Common myeloid progenitor, CD34-positive (primary cell): ENCODE measurements around the gene HTR3B.

Experiments used
- CTCF ChIA-PET: fragments of 350-600 bp; sonication (Branson Sonifier 250); formaldehyde crosslinking; loops from one replicate; lab custom pipeline; 2021; ENCODE audit warnings: antibody characterized with exemption; lab: Charles Lee
- POLR2A ChIA-PET: fragments of 350-600 bp; sonication (Branson Sonifier 250); formaldehyde crosslinking; loops from one replicate; lab custom pipeline; 2021; ENCODE audit warnings: antibody characterized with exemption; lab: Charles Lee
- DNase-seq, 3 donors: peaks; one replicate each; pipeline versions ENCODE4 v3.0.0 to v3.0.0-alpha.2; 2013
- H3K27ac ChIP-seq, 2 experiments: 1 replicate in 1 of 2; 2 replicates in 1 of 2; pipeline ENCODE4 v1.7.0; 2013; ENCODE audit warnings: inconsistent platforms in 2 of 2, low read length in 2 of 2, mild to moderate bottlenecking in 2 of 2, low read depth in 1 of 2, moderate library complexity in 1 of 2; ENCODE audit not compliant: severe bottlenecking in 2 of 2, insufficient read depth in 1 of 2, poor library complexity in 1 of 2
- H3K27me3 ChIP-seq, 5 experiments: replicated peaks in 2 of 5; 1 replicate in 3 of 5; 2 replicates in 2 of 5; pipeline versions ENCODE4 v1.6.1 to v1.7.0; 2013; ENCODE audit warnings: low read length in 4 of 5, mild to moderate bottlenecking in 2 of 5, moderate library complexity in 2 of 5, inconsistent platforms in 1 of 5; ENCODE audit not compliant: insufficient read depth in 5 of 5, control insufficient read depth in 4 of 5
- H3K36me3 ChIP-seq, 4 experiments: 1 replicate in 2 of 4; 2 replicates in 2 of 4; pipeline versions ENCODE4 v1.6.1 to v1.7.0; 2013; ENCODE audit warnings: low read length in 3 of 4, control low read depth in 1 of 4, mild to moderate bottlenecking in 1 of 4; ENCODE audit not compliant: control insufficient read depth in 4 of 4, insufficient read depth in 4 of 4
- H3K4me1 ChIP-seq, 4 experiments: 1 replicate in 3 of 4; 2 replicates in 1 of 4; pipeline versions ENCODE4 v1.6.1 to v1.7.1; 2013; ENCODE audit warnings: low read length in 3 of 4, mild to moderate bottlenecking in 3 of 4, control low read depth in 1 of 4, inconsistent platforms in 1 of 4, moderate library complexity in 1 of 4; ENCODE audit not compliant: control insufficient read depth in 4 of 4, insufficient read depth in 4 of 4; ENCODE audit errors: control extremely low read depth in 1 of 4
- H3K4me3 ChIP-seq, 7 experiments: 1 replicate in 4 of 7; 2 replicates in 3 of 7; pipeline versions ENCODE4 v1.5.1 to v1.7.0; 2013; ENCODE audit warnings: mild to moderate bottlenecking in 7 of 7, low read length in 6 of 7, moderate library complexity in 6 of 7, inconsistent platforms in 2 of 7, low read depth in 2 of 7, control low read depth in 1 of 7; ENCODE audit not compliant: insufficient read depth in 4 of 7, control insufficient read depth in 1 of 7; ENCODE audit errors: extremely low read depth in 1 of 7
- H3K9me3 ChIP-seq, 5 experiments: 1 replicate in 4 of 5; 2 replicates in 1 of 5; pipeline versions ENCODE4 v1.6.1 to v1.7.1; 2013; ENCODE audit warnings: low read length in 4 of 5, mild to moderate bottlenecking in 2 of 5, inconsistent platforms in 1 of 5, low read depth in 1 of 5, moderate library complexity in 1 of 5; ENCODE audit not compliant: control insufficient read depth in 4 of 5, insufficient read depth in 2 of 5; ENCODE audit errors: control extremely low read depth in 1 of 5
- WGBS: methylation state at CpG from one replicate; pipeline ENCODE4 v1.1.5; 2013; ENCODE audit not compliant: insufficient coverage; 5-methylcytosine and 5-hydroxymethylcytosine counted together

HTR3B gene

GRCh38 chr11:113985906-113986305, 81.3 kb downstream of the HTR3B start:
- Histone ChIP-seq H3K4me1 (no peaks in the 10 kb centered on the region), H3K4me3 (no peak overlapping the region), H3K27ac (no peak overlapping the region), H3K27me3 (peaks cover 0 to 8% (median 7%) of the 10 kb centered on the region in 5 experiments), H3K36me3 (no peaks in the 10 kb centered on the region), H3K9me3 (no peaks in the 10 kb centered on the region)
- no peak for DNase-seq
- ChIA-PET POLR2A (no interaction called here), CTCF (interaction anchor here (1.1 to 2.7 kb wide), 3 partner anchors 8 to 277 kb away, joined by 3 to 21 read pairs (median 4); no protein-coding TSS in a partner anchor)
- WGBS = 100% methylated on average over 3 of the region's 4 CpGs

- no peaks in the 10 kb centered on the region for H3K36me3 ChIP-seq
- WGBS = 90% methylated on average over 18 of the region's 18 CpGs
- peaks cover 0 to 9% (median 7%) of the 10 kb centered on the region in 5 experiments for H3K27me3 ChIP-seq
- POLR2A ChIA-PET = no interaction called here
- H3K4me3 ChIP-seq = no peak overlapping the region
- no peak overlapping the region for H3K27ac ChIP-seq
- CTCF ChIA-PET = interaction anchor here (1.1 to 2.7 kb wide), 3 partner anchors 7 to 276 kb away, joined by 3 to 21 read pairs (median 4); no protein-coding TSS in a partner anchor
- DNase-seq = no peak
- no peaks in the 10 kb centered on the region for H3K9me3 ChIP-seq
- no peaks in the 10 kb centered on the region for H3K4me1 ChIP-seq
These were observed 82.0 kb downstream of the HTR3B start for GRCh38 chr11:113986351-113987140.

GRCh38 chr11:113989381-113989780, 84.8 kb downstream of the HTR3B start:
- no peaks in the 10 kb centered on the region for H3K36me3 ChIP-seq
- WGBS = 84% methylated on average over 14 of the region's 15 CpGs
- CTCF ChIA-PET = interaction anchor here (17.1 kb wide), 1 partner anchor 272 kb away, joined by 327 read pairs; no protein-coding TSS in a partner anchor
- POLR2A ChIA-PET = interaction anchor here (0.7 kb wide), 1 partner anchor 15 kb away, joined by 4 read pairs; no protein-coding TSS in a partner anchor
- no peaks in the 10 kb centered on the region for H3K4me1 ChIP-seq
- H3K27me3 ChIP-seq = peaks cover 0 to 34% (median 5%) of the 10 kb centered on the region in 5 experiments
- DNase-seq = no peak
- H3K4me3 ChIP-seq = no peak overlapping the region
- H3K9me3 ChIP-seq = no peaks in the 10 kb centered on the region
- H3K27ac ChIP-seq = no peak overlapping the region

GRCh38 chr11:113989916-113990315, 85.3 kb downstream of the HTR3B start:
- ChIA-PET CTCF (interaction anchor here (1.5 to 17.1 kb wide), 4 partner anchors 45 to 271 kb away, joined by 3 to 327 read pairs (median 4); no protein-coding TSS in a partner anchor), POLR2A (interaction anchor here (0.7 kb wide), 1 partner anchor 14 kb away, joined by 4 read pairs; no protein-coding TSS in a partner anchor)
- H3K9me3 ChIP-seq = no peaks in the 10 kb centered on the region
- H3K4me3 ChIP-seq = no peak overlapping the region
- H3K27me3 ChIP-seq = peaks cover 0 to 34% (median 6%) of the 10 kb centered on the region in 5 experiments
- no peak for DNase-seq
- no peaks in the 10 kb centered on the region for H3K36me3 ChIP-seq
- no peaks in the 10 kb centered on the region for H3K4me1 ChIP-seq
- no peak overlapping the region for H3K27ac ChIP-seq
- WGBS = 92% methylated on average over 1 of the region's 2 CpGs

GRCh38 chr11:113991170-113991569, 86.6 kb downstream of the HTR3B start:
- Histone ChIP-seq H3K9me3 (no peaks in the 10 kb centered on the region), H3K27ac (no peak overlapping the region), H3K4me1 (no peaks in the 10 kb centered on the region), H3K36me3 (no peaks in the 10 kb centered on the region), H3K27me3 (peaks cover 0 to 34% (median 6%) of the 10 kb centered on the region in 5 experiments), H3K4me3 (no peak overlapping the region)
- ChIA-PET CTCF (interaction anchor here (0.6 to 17.1 kb wide), 12 partner anchors 11 to 860 kb away, joined by 3 to 327 read pairs (median 4); no protein-coding TSS in a partner anchor), POLR2A (no interaction called here)
- peak; percentile 12 to 63 (median 59) for DNase-seq
- 12% methylated on average over 4 of the region's 4 CpGs for WGBS

GRCh38 chr11:113991718-113992458, 87.3 kb downstream of the HTR3B start:
- peaks cover 0 to 33% (median 6%) of the 10 kb centered on the region in 5 experiments for H3K27me3 ChIP-seq
- CTCF ChIA-PET = interaction anchor here (0.6 to 17.1 kb wide), 15 partner anchors 8 to 276 kb away, joined by 3 to 327 read pairs (median 5); no protein-coding TSS in a partner anchor
- POLR2A ChIA-PET = no interaction called here

More at GRCh38 chr11:113991718-113992458, 87.3 kb downstream of the HTR3B start:
- no peaks in the 10 kb centered on the region for H3K36me3 ChIP-seq
- no peak overlapping the region for H3K4me3 ChIP-seq
- no peaks in the 10 kb centered on the region for H3K9me3 ChIP-seq
- no peak for DNase-seq
- H3K27ac ChIP-seq = no peak overlapping the region
- 63% methylated on average over 6 of the region's 7 CpGs for WGBS
- no peaks in the 10 kb centered on the region for H3K4me1 ChIP-seq
